Measurements from ENCODE around the gene GALNS. TPM values are rescaled to one million over a fixed set of nuclear protein-coding genes. Genes with fewer than 3 reads are reported as not detected.
A peak's percentile ranks its signal among the peaks of the same experiment; 100 is the strongest.

The GALNS gene
- total RNA-seq, 3 donors from 2014 or later = 16.2 to 29.5 (median 17.9) TPM

- Histone ChIP-seq H3K9me3 (no peaks in the 10 kb centered on the region), H3K27me3 (no peaks in the 10 kb centered on the region), H3K4me3 (peak overlapping the region in 2 of 3 donors; percentile 23 to 58), H3K4me1 (peaks cover 42 to 54% of the 10 kb centered on the region in 2 donors), H3K36me3 (no peaks in the 10 kb centered on the region), H3K27ac (peak overlapping the region; percentile 90 to 93)
- intact Hi-C loops (cut with DNase I; ENCODE audit: low total_unique reads) = no loop called here
- peak in 1 of 2 donors; percentile 64 for DNase-seq (ENCODE audit: low spot score in 2 of 2)
- no peak for TF ChIP-seq CTCF (IDR thresholded peaks at IDR 0.05)
- no peak for TF ChIP-seq POLR2A (IDR thresholded peaks at IDR 0.05)
- TF ChIP-seq POLR2AphosphoS5 (IDR thresholded peaks at IDR 0.05) = no peak
Observed at GRCh38 chr16:88768071-88768783, 88.5 kb downstream of the GALNS start.

GRCh38 chr16:88767546-88768070 is 89.1 kb downstream of the GALNS start:
- Histone ChIP-seq H3K4me3 (peak overlapping the region in 2 of 3 donors; percentile 23 to 58), H3K27ac (peak overlapping the region; percentile 90 to 93)
- DNase-seq (ENCODE audit: low spot score in 2 of 2) = no peak

GRCh38 chr16:88766975-88767374 is 89.8 kb downstream of the GALNS start:
- H3K27me3 ChIP-seq = no peaks in the 10 kb centered on the region
- intact Hi-C loops (cut with DNase I; ENCODE audit: low total_unique reads) = no loop called here
- H3K4me1 ChIP-seq = peaks cover 44 to 54% of the 10 kb centered on the region in 2 donors
- no peak for DNase-seq (ENCODE audit: low spot score in 2 of 2)
- TF ChIP-seq CTCF (IDR thresholded peaks at IDR 0.05) (no peak), POLR2A (IDR thresholded peaks at IDR 0.05) (no peak), POLR2AphosphoS5 (IDR thresholded peaks at IDR 0.05) (no peak)
- H3K36me3 ChIP-seq = no peaks in the 10 kb centered on the region
- H3K4me3 ChIP-seq = peak overlapping the region in 1 of 3 donors; percentile 58
- no peaks in the 10 kb centered on the region for H3K9me3 ChIP-seq
- H3K27ac ChIP-seq = peak overlapping the region; percentile 90 to 93

More at GRCh38 chr16:88767546-88768070, 89.1 kb downstream of the GALNS start:
- Histone ChIP-seq H3K27me3 (no peaks in the 10 kb centered on the region), H3K36me3 (no peaks in the 10 kb centered on the region), H3K9me3 (no peaks in the 10 kb centered on the region), H3K4me1 (peaks cover 41 to 54% of the 10 kb centered on the region in 2 donors)
- intact Hi-C loops (cut with DNase I; ENCODE audit: low total_unique reads) = no loop called here
- TF ChIP-seq POLR2AphosphoS5 (IDR thresholded peaks at IDR 0.05) (no peak), POLR2A (IDR thresholded peaks at IDR 0.05) (no peak), CTCF (IDR thresholded peaks at IDR 0.05) (no peak)

GRCh38 chr16:88764913-88765349 is 91.8 kb downstream of the GALNS start:
- H3K27ac ChIP-seq = peak overlapping the region; percentile 68 to 90
- H3K4me1 ChIP-seq = peaks cover 31 to 51% of the 10 kb centered on the region in 2 donors

More at GRCh38 chr16:88764913-88765349, 91.8 kb downstream of the GALNS start:
- H3K9me3 ChIP-seq = no peaks in the 10 kb centered on the region
- TF ChIP-seq CTCF (IDR thresholded peaks at IDR 0.05) = no peak
- no peak for TF ChIP-seq POLR2A (IDR thresholded peaks at IDR 0.05)
- peak in 2 of 3 donors; percentile 41 to 71 for TF ChIP-seq POLR2AphosphoS5 (IDR thresholded peaks at IDR 0.05)
- no peaks in the 10 kb centered on the region for H3K27me3 ChIP-seq
- H3K4me3 ChIP-seq = peak overlapping the region in 1 of 3 donors; percentile 31
- no peaks in the 10 kb centered on the region for H3K36me3 ChIP-seq
- intact Hi-C loops (cut with DNase I; ENCODE audit: low total_unique reads) = no loop called here
- DNase-seq (ENCODE audit: low spot score in 2 of 2) = peak; percentile 89
